GM18867 (cell line): Measurements from ENCODE around the gene DLG3.
"Not testable (repeated sequence)": the region's sequence is repeated elsewhere in the genome, so short reads cannot be mapped to it uniquely, and the experiment has no call there.

Experiments
- ATAC-seq: cut with Tn5 transposase; IDR thresholded peaks from one replicate; pipeline ENCODE4 v1.9.1; 2021; ENCODE audit warnings: mild to moderate bottlenecking, moderate library complexity; ENCODE audit not compliant: unreplicated experiment

Gene DLG3

DNA sequence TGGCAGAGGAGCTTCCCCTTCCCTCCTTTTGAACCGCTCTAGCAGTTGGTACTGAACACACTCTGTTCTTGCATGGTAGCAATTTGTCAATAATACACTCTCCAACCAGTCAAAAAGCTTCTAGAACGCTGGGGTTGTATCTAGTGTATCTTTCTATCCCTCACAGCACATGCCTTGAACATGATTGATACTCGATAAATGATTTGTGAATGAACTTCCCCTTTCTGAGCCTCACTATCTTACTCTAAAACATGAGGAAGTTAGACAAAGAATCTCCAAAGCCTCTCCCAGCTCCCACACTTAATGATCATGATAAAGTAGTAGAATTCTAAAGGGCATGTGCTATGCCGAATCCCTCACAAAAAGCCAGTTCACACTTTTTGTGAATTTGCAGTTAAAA, 64.4 kb downstream of the DLG3 start:
- no peak for ATAC-seq

- not testable (repeated sequence) for ATAC-seq
These were observed 70.6 kb downstream of the DLG3 start for GRCh38 chrX:70515270-70515669.

- ATAC-seq, result not testable (repeated sequence)
These were observed 71.1 kb downstream of the DLG3 start for GRCh38 chrX:70515692-70516091.

GRCh38 chrX:70525733-70526132, 81.1 kb downstream of the DLG3 start:
- no peak for ATAC-seq

GRCh38 chrX:70527053-70527452, 82.4 kb downstream of the DLG3 start:
- no peak for ATAC-seq

GRCh38 chrX:70527610-70528345, 83.1 kb downstream of the DLG3 start:
- no peak for ATAC-seq

DNA sequence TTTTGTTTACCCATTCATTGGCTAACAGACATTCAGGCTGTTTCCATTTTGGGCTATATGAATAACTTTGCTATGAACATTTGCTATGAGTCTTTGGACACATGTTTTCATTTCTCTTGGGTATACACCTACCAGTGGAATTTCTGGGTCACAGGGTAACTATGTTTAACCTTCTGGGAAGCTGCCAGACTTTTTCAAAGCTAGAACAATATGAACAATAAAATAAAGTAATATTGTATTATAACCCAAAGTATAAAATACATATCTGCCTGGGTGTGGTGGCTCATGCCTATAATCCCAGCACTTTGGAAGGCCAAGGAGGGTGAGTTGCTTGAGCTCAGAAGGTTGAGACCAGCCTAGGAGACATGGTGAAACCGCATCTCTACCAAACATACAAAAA, 90.6 kb downstream of the DLG3 start:
- ATAC-seq, result no peak

GRCh38 chrX:70549429-70549828, 104.8 kb downstream of the DLG3 start:
- ATAC-seq, result no peak

- no peak for ATAC-seq
These were observed 107.6 kb downstream of the DLG3 start for GRCh38 chrX:70552130-70552704.

GRCh38 chrX:70553516-70553915, 108.9 kb downstream of the DLG3 start:
- ATAC-seq, result peak; percentile 88

GRCh38 chrX:70554081-70554480, 109.4 kb downstream of the DLG3 start:
- peak; percentile 47 for ATAC-seq

DNA sequence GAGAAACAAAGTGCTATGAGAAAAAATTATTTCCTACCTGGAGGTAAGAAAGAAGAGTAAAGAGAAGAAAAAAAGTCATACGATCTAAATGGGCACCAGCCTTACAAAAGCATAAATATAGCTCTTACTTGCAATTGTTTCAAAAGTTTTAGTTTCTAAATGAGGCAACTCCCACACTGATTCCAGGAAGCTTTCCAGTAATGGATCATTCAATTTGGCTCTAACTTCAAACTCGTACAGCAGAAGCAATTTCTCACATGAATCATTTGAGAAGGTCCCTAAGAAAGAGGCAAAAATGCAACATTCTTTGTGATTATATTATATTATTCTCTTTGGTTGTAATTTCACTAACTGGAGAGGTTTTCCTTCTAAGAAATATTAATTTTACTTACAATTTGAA, 109.9 kb downstream of the DLG3 start:
- ATAC-seq, result no peak

DNA sequence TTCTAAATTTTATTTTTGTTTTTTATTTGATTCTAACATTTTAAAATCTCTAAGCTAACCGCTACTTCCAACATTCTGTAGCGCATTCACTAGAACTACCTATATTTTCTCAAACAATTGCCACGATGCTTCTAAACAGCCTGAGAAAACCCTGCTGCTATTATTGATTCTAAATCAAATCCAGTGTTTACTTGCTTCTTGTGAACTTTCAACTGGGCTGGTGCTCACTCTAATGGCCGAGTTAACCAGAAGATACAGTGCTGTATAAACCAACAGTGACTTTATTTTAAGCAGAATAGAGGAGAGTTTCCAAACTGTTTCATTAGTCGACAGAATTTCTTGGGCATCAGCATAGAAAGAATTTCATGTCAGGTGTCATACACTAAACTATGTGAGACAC, 110.3 kb downstream of the DLG3 start:
- no peak for ATAC-seq
